Activated naive CD4-positive, alpha-beta T cell treated with anti-CD3 and anti-CD28 coated beads for 36 hours (primary cell): Measurements from ENCODE around the gene PPP2R5A. TPM values are rescaled to one million over a fixed set of nuclear protein-coding genes. Genes with fewer than 3 reads are reported as not detected.
A peak's percentile ranks its signal among the peaks of the same experiment; 100 is the strongest.
"Not testable (repeated sequence)": the region's sequence is repeated elsewhere in the genome, so short reads cannot be mapped to it uniquely, and the experiment has no call there.

Experiments used
- CTCF ChIA-PET: fragments of 350-600 bp; sonication (Branson Sonifier 250); formaldehyde crosslinking; loops from one replicate; lab custom pipeline; 2021; ENCODE audit warnings: antibody characterized with exemption; lab: Charles Lee
- DNase-seq: peaks from one replicate; pipeline ENCODE4 v3.0.0-alpha.2; 2020
- H3K27ac Mint-ChIP-seq: one replicate; pipeline ENCODE4 v1.8.0; 2021; ENCODE audit warnings: mild to moderate bottlenecking, mixed read lengths
- H3K27me3 Mint-ChIP-seq: one replicate; pipeline ENCODE4 v1.8.0; 2021; ENCODE audit warnings: low read depth, mixed read lengths
- H3K36me3 Mint-ChIP-seq: one replicate; pipeline ENCODE4 v1.8.0; 2021; ENCODE audit warnings: low read depth, mixed read lengths
- H3K4me1 Mint-ChIP-seq: one replicate; pipeline ENCODE4 v1.8.0; 2021; ENCODE audit warnings: low read depth, mixed read lengths
- H3K4me3 Mint-ChIP-seq: one replicate; pipeline ENCODE4 v1.8.0; 2021; ENCODE audit warnings: mild to moderate bottlenecking, moderate library complexity, mixed read lengths
- H3K9me3 Mint-ChIP-seq: one replicate; pipeline ENCODE4 v1.8.0; 2021; ENCODE audit warnings: mixed read lengths
- intact Hi-C: fragments of 100-400 bp; cut with micrococcal nuclease; formaldehyde crosslinking; loops from one replicate; pipeline ENCODE4 v1.15.1; 2023
- total RNA-seq, 2 experiments: library from RNA; stranded (reverse); gene quantifications; one replicate each; pipeline ENCODE4 v1.2.3, GENCODE V29; 2021

PPP2R5A gene
- total RNA-seq, 2 experiments from 2014 or later, result 30.6 to 31.4 TPM

GRCh38 chr1:212270564-212270963, 14.6 kb upstream of the PPP2R5A start:
- Mint-ChIP-seq H3K27me3 (no peaks in the 10 kb centered on the region), H3K27ac (no peak overlapping the region), H3K4me1 (no peaks in the 10 kb centered on the region), H3K4me3 (no peak overlapping the region), H3K36me3 (no peaks in the 10 kb centered on the region), H3K9me3 (no peaks in the 10 kb centered on the region)
- intact Hi-C loops, result no loop called here
- DNase-seq, result no peak
- CTCF ChIA-PET, result no interaction called here

- intact Hi-C loops, result no loop called here
- H3K9me3 Mint-ChIP-seq, result no peaks in the 10 kb centered on the region
- no peaks in the 10 kb centered on the region for H3K27me3 Mint-ChIP-seq
- no peak overlapping the region for H3K27ac Mint-ChIP-seq
- DNase-seq, result no peak
- H3K36me3 Mint-ChIP-seq, result no peaks in the 10 kb centered on the region
- no peaks in the 10 kb centered on the region for H3K4me1 Mint-ChIP-seq
- no peak overlapping the region for H3K4me3 Mint-ChIP-seq
- CTCF ChIA-PET, result no interaction called here
These were observed 14.0 kb upstream of the PPP2R5A start for GRCh38 chr1:212271234-212271633.

DNA sequence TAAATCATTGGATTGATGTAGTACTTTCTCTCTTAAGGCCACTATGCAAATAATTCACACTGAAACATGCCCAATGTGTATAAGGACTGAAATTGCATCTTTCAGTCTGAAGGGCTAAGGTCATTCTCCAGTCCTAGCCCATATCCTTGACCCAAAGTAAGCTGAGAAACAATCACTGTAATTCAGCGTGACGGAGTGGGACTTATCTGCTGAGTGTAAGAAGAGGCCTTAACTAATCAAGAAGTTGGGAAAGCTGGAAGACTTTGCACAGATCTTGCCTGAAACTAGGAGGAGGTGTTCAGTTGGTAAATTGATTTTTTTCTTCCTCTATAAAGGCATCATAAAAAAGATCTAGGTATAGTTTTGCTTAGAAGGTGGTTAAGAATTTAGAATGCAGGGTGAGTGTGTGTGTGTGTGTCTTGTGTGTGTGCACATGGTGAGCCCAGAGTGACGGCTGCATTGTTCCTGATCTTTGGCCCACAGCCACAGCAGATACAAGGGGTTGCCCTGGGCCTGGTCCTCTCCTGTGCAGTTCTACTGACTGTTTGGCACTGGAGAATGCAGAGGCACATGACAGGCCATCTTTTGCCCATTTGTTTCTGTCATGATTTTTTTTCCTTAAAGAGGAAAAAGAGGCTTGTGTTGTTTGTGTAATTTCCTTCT, 13.3 kb upstream of the PPP2R5A start:
- no peak for DNase-seq
- H3K27me3 Mint-ChIP-seq, result no peaks in the 10 kb centered on the region
- H3K27ac Mint-ChIP-seq, result no peak overlapping the region
- intact Hi-C loops, result no loop called here
- H3K9me3 Mint-ChIP-seq, result no peaks in the 10 kb centered on the region
- no peaks in the 10 kb centered on the region for H3K4me1 Mint-ChIP-seq
- no peak overlapping the region for H3K4me3 Mint-ChIP-seq
- CTCF ChIA-PET, result interaction anchor here (0.7 to 1.4 kb wide), 2 partner anchors 12 to 19 kb away, joined by 3 read pairs; no protein-coding TSS in a partner anchor
- no peaks in the 10 kb centered on the region for H3K36me3 Mint-ChIP-seq

DNA sequence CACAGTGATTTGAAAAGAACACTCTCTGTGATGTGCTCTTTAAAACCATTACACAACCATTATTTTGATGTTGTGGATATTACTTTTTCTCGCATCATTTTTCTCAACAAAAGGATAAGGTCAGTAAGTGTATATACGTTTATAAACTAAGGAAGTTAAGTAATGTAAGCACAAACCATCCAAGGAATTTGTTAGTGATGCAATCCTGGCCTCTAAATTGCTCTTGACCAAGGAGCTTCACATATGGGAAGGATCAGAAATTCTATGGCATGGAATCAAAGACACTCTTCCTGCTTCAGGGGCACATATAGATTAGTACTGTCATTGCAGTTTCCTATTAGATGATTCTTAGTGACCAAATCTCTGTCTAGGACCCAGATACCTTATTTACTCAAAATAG, 3.6 kb upstream of the PPP2R5A start:
- CTCF ChIA-PET, result no interaction called here
- no peak overlapping the region for H3K4me3 Mint-ChIP-seq
- peaks cover 14% of the 10 kb centered on the region for H3K4me1 Mint-ChIP-seq
- DNase-seq, result no peak
- H3K27me3 Mint-ChIP-seq, result no peaks in the 10 kb centered on the region
- H3K9me3 Mint-ChIP-seq, result no peaks in the 10 kb centered on the region
- intact Hi-C loops, result no loop called here
- peak overlapping the region; percentile 44 for H3K27ac Mint-ChIP-seq
- H3K36me3 Mint-ChIP-seq, result peaks cover 3% of the 10 kb centered on the region

GRCh38 chr1:212283741-212284140, 1.5 kb upstream of the PPP2R5A start:
- CTCF ChIA-PET, result interaction anchor here (1.9 kb wide), 1 partner anchor 249 kb away, joined by 5 read pairs; the partner anchor contains the start of genes DTL and INTS7
- no peaks in the 10 kb centered on the region for H3K27me3 Mint-ChIP-seq
- peak overlapping the region; percentile 96 for H3K4me3 Mint-ChIP-seq
- intact Hi-C loops, result loop anchor here (1.0 to 2.0 kb wide), 6 partner anchors 49 to 704 kb away; partner anchors contain the start of genes LPGAT1, NSL1, SLC30A1 and TATDN3
- H3K9me3 Mint-ChIP-seq, result no peaks in the 10 kb centered on the region
- no peak for DNase-seq
- H3K4me1 Mint-ChIP-seq, result peaks cover 23% of the 10 kb centered on the region
- peaks cover 4% of the 10 kb centered on the region for H3K36me3 Mint-ChIP-seq
- H3K27ac Mint-ChIP-seq, result peak overlapping the region; percentile 22

DNA sequence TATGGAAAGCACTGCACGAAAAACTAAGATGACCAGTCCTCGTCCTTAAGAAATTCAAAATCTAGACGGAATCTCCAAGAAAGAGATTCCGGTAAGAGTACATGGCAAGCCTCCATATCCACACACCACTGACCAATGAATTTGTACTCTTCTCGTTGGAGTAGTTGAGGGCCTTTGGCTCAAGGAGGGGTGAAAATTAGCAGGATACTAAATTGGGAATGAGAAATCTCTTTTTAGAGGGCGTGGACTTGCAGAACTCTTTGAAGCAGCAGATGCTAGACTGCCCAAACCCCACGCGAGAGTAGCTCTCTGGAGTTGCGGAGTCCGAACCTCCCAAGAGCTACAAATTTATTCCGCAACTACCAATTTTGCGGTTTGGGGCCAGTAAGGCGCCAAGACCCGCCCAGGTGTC, 872 bp upstream of the PPP2R5A start:
- Mint-ChIP-seq H3K27ac (peak overlapping the region; percentile 81), H3K9me3 (no peaks in the 10 kb centered on the region), H3K27me3 (no peaks in the 10 kb centered on the region), H3K4me3 (peak overlapping the region; percentile 96), H3K4me1 (peaks cover 26% of the 10 kb centered on the region), H3K36me3 (peaks cover 4% of the 10 kb centered on the region)
- CTCF ChIA-PET, result interaction anchor here (0.7 to 1.9 kb wide), 2 partner anchors 213 to 249 kb away, joined by 3 to 5 read pairs; partner anchors contain the start of genes DTL and INTS7
- intact Hi-C loops, result loop anchor here (1.0 to 2.0 kb wide), 6 partner anchors 50 to 705 kb away; partner anchors contain the start of genes LPGAT1, NSL1, SLC30A1 and TATDN3
- DNase-seq, result no peak

DNA sequence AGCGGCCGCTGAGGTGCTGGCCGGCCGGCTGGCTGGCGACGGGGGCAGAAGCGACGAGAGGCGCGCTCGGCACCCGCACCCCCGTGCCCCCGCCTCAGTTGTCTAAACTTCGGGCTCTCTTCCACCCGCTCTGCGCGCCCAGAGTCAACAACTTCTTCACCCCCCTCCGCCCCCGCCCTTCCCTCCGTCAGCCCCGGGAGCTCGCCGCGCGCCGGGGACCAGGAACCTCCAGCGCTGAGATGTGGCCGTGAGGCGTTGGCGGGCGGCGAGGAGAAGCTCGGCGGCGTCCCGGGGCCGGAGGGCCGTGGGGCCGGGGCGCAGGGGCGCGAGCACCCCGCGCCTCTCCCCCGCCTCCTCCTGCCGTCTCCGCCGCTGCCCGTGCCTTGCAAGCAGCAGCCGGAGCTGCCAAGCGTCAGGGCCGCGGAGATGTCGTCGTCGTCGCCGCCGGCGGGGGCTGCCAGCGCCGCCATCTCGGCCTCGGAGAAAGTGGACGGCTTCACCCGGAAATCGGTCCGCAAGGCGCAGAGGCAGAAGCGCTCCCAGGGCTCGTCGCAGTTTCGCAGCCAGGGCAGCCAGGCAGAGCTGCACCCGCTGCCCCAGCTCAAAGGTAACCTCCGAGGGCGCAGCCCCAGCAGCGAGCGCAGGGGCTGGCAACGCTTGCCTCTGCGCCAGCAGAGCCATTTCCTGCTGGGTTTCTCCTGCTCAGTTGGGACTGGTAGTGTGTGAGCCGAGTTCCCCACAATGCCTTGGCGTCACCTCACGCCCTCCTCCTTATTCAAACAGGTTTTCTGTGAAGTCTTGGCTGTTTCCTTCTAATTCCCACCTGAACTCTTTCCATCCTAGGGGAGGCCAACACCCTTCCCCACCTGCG, 710 bp downstream of the PPP2R5A start:
- DNase-seq, result peak; percentile 70
- Mint-ChIP-seq H3K4me3 (peak overlapping the region; percentile 96), H3K27ac (peak overlapping the region; percentile 91), H3K36me3 (peaks cover 4% of the 10 kb centered on the region), H3K9me3 (no peaks in the 10 kb centered on the region), H3K27me3 (no peaks in the 10 kb centered on the region), H3K4me1 (peaks cover 40% of the 10 kb centered on the region)
- intact Hi-C loops, result loop anchor here (1.0 to 5.0 kb wide), 21 partner anchors 7 to 1027 kb away; partner anchors contain the start of genes ATF3, DTL, FLVCR1 and INTS7
- CTCF ChIA-PET, result interaction anchor here (0.9 to 2.0 kb wide), 7 partner anchors 30 to 251 kb away, joined by 3 to 6 read pairs (median 3); partner anchors contain the start of genes DTL and INTS7

DNA sequence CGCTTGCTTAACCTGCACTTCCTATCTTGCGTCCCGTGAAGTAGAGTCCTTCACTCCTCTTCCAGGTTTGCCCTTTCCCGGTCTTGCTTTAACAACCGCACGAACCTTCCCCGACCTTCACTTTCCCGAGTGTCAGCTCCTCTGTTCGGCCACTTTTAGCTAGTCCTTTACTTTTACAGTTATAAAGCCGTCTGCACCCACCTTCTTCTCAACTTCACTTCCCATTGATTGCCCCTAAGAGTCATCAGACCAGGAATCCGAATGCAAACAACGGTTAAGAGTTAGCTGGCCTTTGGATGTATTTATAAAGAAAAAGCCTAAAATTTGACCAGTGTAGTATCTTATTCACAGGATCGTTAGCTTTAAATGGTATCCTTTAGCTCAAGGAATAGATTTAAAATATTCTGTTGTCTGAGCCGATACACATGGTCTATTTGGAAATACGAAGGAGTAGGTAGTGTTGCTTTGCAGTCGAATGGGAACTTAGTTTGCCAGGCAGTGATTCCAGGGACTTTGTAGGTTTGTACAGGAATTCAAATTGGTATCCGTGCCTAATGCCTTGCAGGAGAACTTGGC, 1.4 kb downstream of the PPP2R5A start:
- H3K4me1 Mint-ChIP-seq, result peaks cover 47% of the 10 kb centered on the region
- intact Hi-C loops, result loop anchor here (5.0 kb wide), 1 partner anchor 964 kb away; no protein-coding TSS in a partner anchor
- H3K36me3 Mint-ChIP-seq, result peaks cover 4% of the 10 kb centered on the region
- CTCF ChIA-PET, result interaction anchor here (0.9 to 2.0 kb wide), 8 partner anchors 29 to 251 kb away, joined by 3 to 6 read pairs (median 3); partner anchors contain the start of genes DTL and INTS7
- no peaks in the 10 kb centered on the region for H3K27me3 Mint-ChIP-seq
- no peaks in the 10 kb centered on the region for H3K9me3 Mint-ChIP-seq
- peak overlapping the region; percentile 91 for H3K27ac Mint-ChIP-seq
- peak overlapping the region; percentile 96 for H3K4me3 Mint-ChIP-seq
- no peak for DNase-seq

DNA sequence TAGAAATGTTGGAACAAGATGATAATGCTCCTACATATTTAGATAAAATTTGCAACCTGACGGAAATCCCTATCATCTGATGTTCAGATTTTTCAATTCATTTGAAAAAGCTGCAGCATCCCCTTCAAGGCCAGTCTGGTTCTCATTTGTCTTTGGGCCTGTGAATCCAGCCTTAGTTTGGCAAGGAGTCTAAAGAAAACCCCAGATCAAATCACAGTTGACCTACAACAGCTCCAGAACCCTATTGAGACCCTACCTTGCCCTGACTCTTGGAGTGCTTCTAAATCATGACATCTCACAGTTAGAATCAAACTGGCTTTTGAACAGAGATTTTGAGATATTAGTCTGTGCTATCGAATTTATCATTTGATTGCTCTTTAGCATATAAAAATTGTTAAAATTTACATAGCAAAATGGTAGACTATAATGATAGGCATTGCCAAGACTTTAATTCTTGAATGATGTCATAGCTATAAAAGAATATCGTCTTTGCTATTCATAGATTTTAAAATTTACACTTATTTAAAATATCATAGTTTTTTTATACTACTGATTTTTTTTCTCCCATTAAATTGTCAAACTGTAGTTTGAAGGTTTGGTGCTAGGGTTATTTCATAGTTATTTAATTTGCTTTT, 2.2 kb downstream of the PPP2R5A start:
- intact Hi-C loops, result loop anchor here (5.0 kb wide), 1 partner anchor 965 kb away; no protein-coding TSS in a partner anchor
- H3K27me3 Mint-ChIP-seq, result no peaks in the 10 kb centered on the region
- CTCF ChIA-PET, result interaction anchor here (0.9 to 2.0 kb wide), 4 partner anchors 29 to 225 kb away, joined by 3 to 5 read pairs (median 4); no protein-coding TSS in a partner anchor
- no peaks in the 10 kb centered on the region for H3K9me3 Mint-ChIP-seq
- peaks cover 4% of the 10 kb centered on the region for H3K36me3 Mint-ChIP-seq
- H3K4me1 Mint-ChIP-seq, result peaks cover 54% of the 10 kb centered on the region
- H3K27ac Mint-ChIP-seq, result peak overlapping the region; percentile 91
- DNase-seq, result no peak
- peak overlapping the region; percentile 96 for H3K4me3 Mint-ChIP-seq

DNA sequence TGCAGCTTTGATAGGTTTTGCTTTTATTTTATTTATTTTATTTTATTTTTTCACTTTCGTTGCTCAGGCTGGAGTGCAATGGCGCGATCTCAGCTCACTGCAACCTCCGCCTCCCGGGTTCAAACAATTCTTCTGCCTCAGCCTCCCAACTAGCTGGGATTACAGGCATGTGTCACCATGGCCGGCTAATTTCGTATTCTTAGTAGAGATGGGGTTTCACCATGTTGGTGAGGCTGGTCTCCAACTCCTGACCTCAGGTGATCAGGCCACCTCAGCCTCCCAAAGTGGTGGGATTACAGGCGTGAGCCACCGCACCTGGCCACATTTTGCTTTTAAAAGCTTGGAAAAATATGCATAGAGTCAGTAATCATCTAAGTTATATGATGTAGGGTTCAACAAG, 2.8 kb downstream of the PPP2R5A start:
- not testable (repeated sequence) for H3K27ac Mint-ChIP-seq, H3K27me3 Mint-ChIP-seq, DNase-seq, H3K9me3 Mint-ChIP-seq, H3K36me3 Mint-ChIP-seq
- intact Hi-C loops, result loop anchor here (5.0 kb wide), 1 partner anchor 966 kb away; no protein-coding TSS in a partner anchor
- peaks cover 60% of the 10 kb centered on the region for H3K4me1 Mint-ChIP-seq
- CTCF ChIA-PET, result interaction anchor here (1.6 to 2.0 kb wide), 2 partner anchors 28 to 168 kb away, joined by 4 to 5 read pairs; no protein-coding TSS in a partner anchor
- H3K4me3 Mint-ChIP-seq, result peak overlapping the region; percentile 72

- H3K4me1 Mint-ChIP-seq, result peaks cover 64% of the 10 kb centered on the region
- H3K36me3 Mint-ChIP-seq, result peaks cover 4% of the 10 kb centered on the region
- H3K4me3 Mint-ChIP-seq, result peak overlapping the region; percentile 72
- intact Hi-C loops, result loop anchor here (5.0 kb wide), 1 partner anchor 966 kb away; no protein-coding TSS in a partner anchor
- no peak overlapping the region for H3K27ac Mint-ChIP-seq
- no peaks in the 10 kb centered on the region for H3K27me3 Mint-ChIP-seq
- CTCF ChIA-PET, result interaction anchor here (1.6 kb wide), 1 partner anchor 167 kb away, joined by 4 read pairs; no protein-coding TSS in a partner anchor
- no peak for DNase-seq
- no peaks in the 10 kb centered on the region for H3K9me3 Mint-ChIP-seq
These were observed 3.4 kb downstream of the PPP2R5A start for GRCh38 chr1:212288615-212289014.
